DMS 273 treated with DMSO at 0.1 percent for 48 hours (cell line): ENCODE data around the gene NOP56.

Source experiments
- DNase-seq: peaks from one replicate; lab custom pipeline; 2025; lab: John Stamatoyannopoulos, UW

Gene NOP56

GRCh38 chr20:2651772-2652723 is at the start of gene NOP56:
NOP56 (plus strand) TSS chr20:2652632; CDS start chr20:2652661, 29 bp downstream.
- peak; percentile 71 for DNase-seq

- no peak for DNase-seq
Measured at GRCh38 chr20:2602746-2603145, 49.7 kb upstream of the NOP56 start.

DNA sequence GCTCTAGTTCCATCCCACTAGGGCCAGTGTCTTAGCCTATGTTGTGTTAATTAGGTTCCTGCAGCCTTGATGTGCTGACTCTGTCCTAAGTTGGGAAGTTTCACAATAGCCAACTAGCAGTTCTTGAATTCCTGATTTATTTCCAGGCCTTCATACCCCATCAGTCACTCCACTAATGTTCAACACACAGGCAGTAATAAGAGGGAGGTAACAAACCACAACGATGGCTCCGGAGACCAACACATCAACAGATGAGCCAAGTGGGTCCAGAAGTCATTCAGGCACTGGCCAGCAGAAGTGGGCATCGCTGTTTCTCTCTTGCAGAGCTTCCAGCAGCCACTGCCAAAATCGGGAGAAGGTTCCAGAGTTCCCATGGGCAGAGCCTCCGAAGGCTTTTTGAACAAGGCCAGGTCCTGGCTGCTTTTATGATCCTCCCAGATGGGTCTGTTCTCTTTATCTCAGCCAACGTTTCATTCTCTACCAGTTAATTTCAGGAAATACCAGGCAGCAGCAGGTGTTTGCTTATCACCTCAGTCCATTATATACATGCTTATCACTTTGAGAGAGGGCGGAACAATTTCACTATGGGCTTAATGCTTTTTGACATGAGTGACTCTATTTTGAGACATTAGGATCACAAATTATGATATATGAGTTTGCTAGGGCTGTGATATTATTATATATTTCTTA is 48.5 kb upstream of the NOP56 start:
- no peak for DNase-seq

DNA sequence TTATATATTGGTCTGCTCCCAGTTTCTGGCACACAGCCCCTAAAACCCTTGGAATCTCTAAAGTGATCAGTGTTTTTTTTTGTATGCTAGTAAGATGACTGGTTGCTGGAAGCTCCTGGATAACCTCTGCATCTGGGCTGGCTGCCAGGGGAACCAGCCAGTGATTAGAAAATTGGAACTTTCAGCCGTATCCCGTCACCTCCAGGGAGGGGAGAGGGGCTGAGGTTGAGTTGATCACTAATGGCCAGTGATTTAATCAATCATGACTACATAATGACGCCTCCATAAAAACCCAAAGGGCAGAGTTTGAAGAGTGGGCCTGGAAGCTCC is 48.0 kb upstream of the NOP56 start:
- DNase-seq = no peak

DNA sequence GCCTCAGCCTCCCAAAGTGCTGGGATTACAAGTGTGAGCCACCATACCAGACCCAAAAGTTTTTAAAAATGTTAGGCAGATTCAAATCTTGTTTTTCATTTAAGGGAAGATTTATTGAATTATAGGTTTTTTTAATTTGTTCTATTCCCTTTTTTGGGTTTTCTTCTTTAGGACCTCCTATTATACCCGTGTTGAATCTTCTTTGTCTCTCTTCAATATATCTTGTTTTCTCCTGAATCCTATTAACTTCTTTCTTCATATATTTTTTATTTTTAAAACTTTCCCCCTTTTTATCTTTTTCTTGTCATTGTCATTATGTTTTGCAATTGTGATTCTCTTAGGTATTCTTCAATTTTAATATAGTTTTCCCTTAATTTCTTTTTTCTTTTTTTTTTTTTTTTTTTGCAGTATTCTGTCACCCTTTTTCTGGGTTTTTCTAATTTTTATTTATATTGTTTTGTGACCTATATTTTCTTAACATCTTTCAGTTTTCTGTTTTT is 45.9 kb upstream of the NOP56 start:
- no peak for DNase-seq

GRCh38 chr20:2610326-2610725 is 42.1 kb upstream of the NOP56 start:
- DNase-seq = no peak

- DNase-seq = no peak
Measured at GRCh38 chr20:2610941-2611720, 41.3 kb upstream of the NOP56 start.

DNA sequence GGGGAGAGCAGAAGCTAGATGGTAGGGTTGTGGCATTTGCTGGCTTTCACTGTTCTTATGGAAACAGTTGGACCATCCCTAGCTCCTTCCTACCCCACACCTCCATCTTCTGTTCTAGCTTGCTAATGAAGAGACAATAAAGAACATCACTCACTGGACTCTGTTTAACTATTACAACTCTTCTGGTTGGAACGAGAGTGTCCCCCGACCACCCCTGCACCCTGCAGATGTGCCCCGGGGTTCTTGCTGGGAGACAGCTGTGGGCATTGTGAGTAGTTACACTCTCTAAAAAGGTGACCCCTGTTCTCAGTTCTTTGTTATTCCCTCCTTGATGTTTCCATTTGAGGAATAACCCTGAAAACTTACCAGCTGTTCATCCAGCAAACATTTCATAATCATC is 40.4 kb upstream of the NOP56 start:
- no peak for DNase-seq

- DNase-seq = no peak
Measured at GRCh38 chr20:2616634-2617033, 35.8 kb upstream of the NOP56 start.

GRCh38 chr20:2617099-2617714 is 35.2 kb upstream of the NOP56 start:
- no peak for DNase-seq

- no peak for DNase-seq
Measured at GRCh38 chr20:2618815-2619214, 33.6 kb upstream of the NOP56 start.

- DNase-seq = no peak
Measured at GRCh38 chr20:2619337-2619736, 33.1 kb upstream of the NOP56 start.

- no peak for DNase-seq
Measured at GRCh38 chr20:2619961-2620595, 32.4 kb upstream of the NOP56 start.

GRCh38 chr20:2624190-2624589 is 28.2 kb upstream of the NOP56 start:
- DNase-seq = no peak

DNA sequence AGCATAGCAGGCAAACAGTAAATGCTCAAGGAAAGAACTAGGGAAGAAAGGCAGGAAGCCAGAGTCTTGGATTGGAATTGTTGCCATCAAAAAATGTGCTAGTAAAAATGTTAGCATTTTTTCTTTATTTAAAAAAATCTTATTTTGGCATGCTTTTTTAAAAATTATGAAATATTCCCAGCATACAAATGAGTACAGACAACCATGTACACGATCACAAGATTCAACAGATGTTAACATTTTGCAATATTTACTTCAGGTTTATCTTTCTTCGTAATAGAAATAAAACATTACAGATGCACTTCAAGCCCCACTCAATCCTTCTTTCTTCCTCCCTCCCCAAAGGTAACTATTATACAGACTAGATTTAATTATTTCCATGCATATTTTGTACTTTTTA is 27.4 kb upstream of the NOP56 start:
- DNase-seq = no peak

DNA sequence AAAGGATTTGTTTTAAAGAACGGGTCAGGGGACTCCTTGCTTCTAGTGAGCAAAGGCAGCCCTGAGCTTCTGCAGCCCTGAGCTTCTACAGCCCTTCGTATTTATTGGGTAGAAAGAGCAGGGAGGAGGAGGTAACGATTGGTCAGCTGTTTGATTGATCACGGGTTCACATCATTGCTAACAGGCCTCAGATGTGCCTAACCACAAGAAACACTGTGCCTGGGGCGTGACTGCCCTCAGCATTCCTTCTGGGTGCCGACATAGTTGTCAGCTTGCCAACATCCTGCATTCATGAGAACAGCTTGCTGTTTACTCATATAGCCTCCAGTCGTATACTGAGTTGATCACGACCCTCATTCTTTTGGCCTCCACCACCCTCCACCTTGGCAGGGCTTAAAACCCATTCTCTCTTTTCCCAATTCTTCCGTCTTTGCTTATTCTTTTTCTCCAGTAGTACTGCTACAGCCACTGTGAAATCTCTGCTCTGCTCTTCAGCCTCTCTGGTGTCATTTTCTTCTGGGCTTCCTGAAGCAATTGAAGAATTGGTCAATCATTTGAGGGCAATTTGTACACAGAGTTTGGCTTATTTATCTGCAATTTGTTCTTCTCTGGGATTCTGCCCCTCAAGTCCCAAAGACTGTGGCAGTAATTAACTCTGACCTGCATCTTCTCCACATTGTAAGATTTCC is 25.4 kb upstream of the NOP56 start:
- no peak for DNase-seq

- DNase-seq = peak; percentile 13
Measured at GRCh38 chr20:2631228-2631627, 21.2 kb upstream of the NOP56 start.

DNA sequence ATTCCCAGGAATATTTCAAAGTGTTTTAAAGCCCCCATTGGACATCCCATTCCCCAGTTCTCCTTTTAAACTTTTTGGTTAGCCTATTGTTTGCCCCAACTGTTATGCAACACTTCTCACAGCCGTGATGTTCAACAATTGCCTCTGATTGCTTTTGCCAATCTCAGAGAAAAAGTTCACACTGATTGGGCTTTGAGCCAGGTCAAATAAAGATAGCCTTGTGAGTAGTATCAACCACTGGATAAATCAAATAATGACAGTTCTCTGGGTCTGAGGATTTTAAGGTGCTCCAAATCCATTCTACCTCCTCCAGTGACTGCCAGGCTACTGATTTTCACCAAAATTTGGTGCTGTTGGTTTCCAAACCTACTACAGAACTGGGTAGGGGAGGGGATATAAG is 19.1 kb upstream of the NOP56 start:
- DNase-seq = no peak

DNA sequence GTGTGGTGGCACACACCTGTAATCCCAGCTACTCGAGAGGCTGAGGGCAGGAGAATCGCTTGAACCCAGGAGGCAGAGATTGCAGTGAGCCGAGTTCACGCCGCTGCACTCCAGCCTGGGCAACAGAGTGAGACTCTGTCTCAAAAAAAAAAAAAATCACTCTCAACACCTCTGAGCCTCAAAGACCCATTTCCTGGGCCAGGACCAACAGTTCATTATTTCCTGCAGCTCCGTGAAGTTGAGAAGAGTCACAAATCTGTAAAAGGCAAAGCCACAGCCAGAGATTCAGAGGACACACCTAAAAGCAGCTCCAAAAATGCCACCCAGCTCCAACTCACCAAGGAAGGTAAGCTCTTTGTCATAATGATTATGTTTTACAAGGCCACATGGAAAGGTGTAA is 15.2 kb upstream of the NOP56 start:
- DNase-seq = no peak

GRCh38 chr20:2640260-2640659 is 12.2 kb upstream of the NOP56 start:
- DNase-seq = no peak

- no peak for DNase-seq
Measured at GRCh38 chr20:2640899-2641298, 11.5 kb upstream of the NOP56 start.
